ENCODE results near the gene HNF4A.

DNA sequence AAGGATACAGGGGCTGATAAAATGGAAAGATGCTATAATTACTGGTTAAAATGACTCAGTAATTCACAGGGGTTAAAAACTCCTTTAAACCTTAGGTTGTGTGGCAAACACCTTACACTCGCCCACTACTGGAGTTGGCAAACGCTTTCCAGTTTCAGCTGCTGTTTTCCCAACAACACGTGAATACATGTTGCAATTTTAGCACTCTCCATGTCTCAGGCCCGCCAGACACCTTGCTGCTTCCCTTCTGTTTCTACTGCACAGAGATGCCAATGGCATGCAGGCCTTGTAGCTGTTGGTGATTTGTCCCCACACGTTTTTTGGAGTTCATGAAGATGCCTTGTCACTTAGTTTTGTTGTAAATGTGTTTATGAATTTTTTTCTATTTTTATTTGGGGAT is 114.8 kb downstream of the HNF4A start:
- TF ChIP-seq, protein P1, sequence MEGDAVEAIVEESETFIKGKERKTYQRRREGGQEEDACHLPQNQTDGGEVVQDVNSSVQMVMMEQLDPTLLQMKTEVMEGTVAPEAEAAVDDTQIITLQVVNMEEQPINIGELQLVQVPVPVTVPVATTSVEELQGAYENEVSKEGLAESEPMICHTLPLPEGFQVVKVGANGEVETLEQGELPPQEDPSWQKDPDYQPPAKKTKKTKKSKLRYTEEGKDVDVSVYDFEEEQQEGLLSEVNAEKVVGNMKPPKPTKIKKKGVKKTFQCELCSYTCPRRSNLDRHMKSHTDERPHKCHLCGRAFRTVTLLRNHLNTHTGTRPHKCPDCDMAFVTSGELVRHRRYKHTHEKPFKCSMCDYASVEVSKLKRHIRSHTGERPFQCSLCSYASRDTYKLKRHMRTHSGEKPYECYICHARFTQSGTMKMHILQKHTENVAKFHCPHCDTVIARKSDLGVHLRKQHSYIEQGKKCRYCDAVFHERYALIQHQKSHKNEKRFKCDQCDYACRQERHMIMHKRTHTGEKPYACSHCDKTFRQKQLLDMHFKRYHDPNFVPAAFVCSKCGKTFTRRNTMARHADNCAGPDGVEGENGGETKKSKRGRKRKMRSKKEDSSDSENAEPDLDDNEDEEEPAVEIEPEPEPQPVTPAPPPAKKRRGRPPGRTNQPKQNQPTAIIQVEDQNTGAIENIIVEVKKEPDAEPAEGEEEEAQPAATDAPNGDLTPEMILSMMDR (IDR thresholded peaks at IDR 0.05; ENCODE audit: low read depth, low read length), result no peak
- TF ChIP-seq POLR2A (IDR thresholded peaks at IDR 0.05; ENCODE audit: extremely low read depth, insufficient read length), result no peak

All from NB4 (cell line).